ENCODE measurements around the gene PLA2G4E.

DNA sequence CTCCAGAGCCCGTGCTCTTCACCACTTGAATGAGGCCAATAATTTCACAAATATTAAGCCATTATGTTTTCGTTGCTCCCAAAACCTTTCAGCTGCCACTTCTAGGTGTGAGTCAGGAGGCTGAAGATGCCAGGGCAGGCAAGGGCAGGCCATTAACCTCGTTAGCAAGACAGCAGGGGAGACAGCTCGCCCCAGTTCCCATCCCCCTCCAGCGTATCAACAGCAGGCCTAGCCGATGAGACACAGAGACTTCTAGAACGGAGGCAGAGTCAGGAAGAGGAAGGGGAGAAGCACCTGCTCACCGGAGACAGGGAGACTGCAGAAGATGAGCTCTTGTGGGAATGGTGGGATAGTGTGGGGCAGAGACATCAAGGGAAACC lies 28.0 kb upstream of the PLA2G4E start:
- TF ChIP-seq POLR2A (IDR thresholded peaks at IDR 0.05; ENCODE audit: low read depth, low read length), result no peak
- no peak for TF ChIP-seq POLR2AphosphoS5 (IDR thresholded peaks at IDR 0.05; ENCODE audit: low read depth, low read length)
- no peak for TF ChIP-seq SPI1 (IDR thresholded peaks at IDR 0.05; ENCODE audit: low read depth, low read length)
- no peak for TF ChIP-seq PAX5 (IDR thresholded peaks at IDR 0.05; ENCODE audit: insufficient read depth, low read length, severe bottlenecking)
- no peak for TF ChIP-seq TAF1 (IDR thresholded peaks at IDR 0.05; ENCODE audit: low read depth, low read length)
- no peak for TF ChIP-seq POU2F2 (IDR thresholded peaks at IDR 0.05; ENCODE audit: low read depth, low read length)
